ENCODE data around the gene COL6A3. TPM values are rescaled to one million over a fixed set of nuclear protein-coding genes. Genes with fewer than 3 reads are reported as not detected.

COL6A3 gene
- total RNA-seq, 1 experiment from 2014 or later, result 0.81 TPM

DNA sequence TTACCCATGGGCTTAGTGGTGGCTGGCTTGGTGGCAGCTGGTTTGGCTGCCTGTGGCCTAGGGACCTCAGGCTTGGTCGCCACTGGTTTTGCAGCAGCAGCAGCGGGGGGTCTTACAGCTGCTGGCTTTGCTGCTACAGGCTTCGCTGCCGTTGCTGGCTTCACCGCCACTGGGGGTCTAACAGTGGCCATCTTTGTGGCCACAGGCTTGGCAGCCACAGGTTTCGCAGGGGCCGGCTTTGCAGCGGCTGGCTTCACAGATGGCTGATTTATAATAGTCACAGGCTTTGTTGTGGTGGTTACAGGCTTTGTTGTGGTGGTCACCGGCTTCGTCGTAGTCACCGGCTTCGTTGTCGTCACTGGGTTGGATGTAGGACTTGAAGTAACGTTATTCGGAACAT, 77.8 kb downstream of the COL6A3 start:
- H3K4me2 ChIP-seq (ENCODE audit: insufficient read depth, insufficient read length, low read length), result no peak overlapping the region
- DNase-seq, result no peak

More for the DNA sequence above, 77.8 kb downstream of the COL6A3 start:
- Histone ChIP-seq H2BK12ac (ENCODE audit: insufficient read length, low read depth, low read length) (no peak overlapping the region), H4K8ac (replicated peaks; ENCODE audit: insufficient read length, low read depth, low read length) (no peak overlapping the region), H4K20me1 (ENCODE audit: control insufficient read depth, insufficient read depth, insufficient read length) (no peaks in the 10 kb centered on the region), H2BK20ac (ENCODE audit: low read depth, low read length, poor library complexity, severe bottlenecking) (no peak overlapping the region), H3K27ac (ENCODE audit: insufficient read length, low read depth, low read length) (no peak overlapping the region), H3K23ac (ENCODE audit: insufficient read length, low read depth, low read length) (no peak overlapping the region), H3K18ac (ENCODE audit: insufficient read length, low read depth, low read length) (no peak overlapping the region), H3K14ac (ENCODE audit: insufficient read depth, low read length) (no peak overlapping the region), H2BK15ac (ENCODE audit: low read depth, low read length) (no peak overlapping the region), H3K79me2 (ENCODE audit: insufficient read depth, low read length) (no peaks in the 10 kb centered on the region), H2AFZ (ENCODE audit: low read length) (no peak overlapping the region), H2AK5ac (ENCODE audit: insufficient read length, low read length) (no peak overlapping the region), H3K79me1 (ENCODE audit: insufficient read depth, low read depth, low read length, poor library complexity, severe bottlenecking) (no peaks in the 10 kb centered on the region), H3K9me3 (ENCODE audit: control insufficient read depth, low read depth, low read length) (no peaks in the 10 kb centered on the region), H4K5ac (ENCODE audit: insufficient read length, low read depth, low read length) (no peak overlapping the region), H3K56ac (ENCODE audit: insufficient read length, low read depth, low read length) (no peak overlapping the region), H3K27me3 (ENCODE audit: insufficient read depth, low read length) (no peaks in the 10 kb centered on the region; the same call in 1 of the 2 replicates), H2BK5ac (ENCODE audit: insufficient read length, low read length) (no peak overlapping the region), H3K4me1 (ENCODE audit: insufficient read depth, low read length) (no peaks in the 10 kb centered on the region), H3K4ac (ENCODE audit: low read depth, low read length) (no peak overlapping the region), H3K23me2 (ENCODE audit: insufficient read length, low read depth, low read length, poor library complexity, severe bottlenecking) (no peaks in the 10 kb centered on the region), H4K91ac (ENCODE audit: insufficient read length, low read depth, low read length) (no peak overlapping the region), H2BK120ac (ENCODE audit: low read depth, low read length, poor library complexity, severe bottlenecking) (no peak overlapping the region), H3T11ph (ENCODE audit: low read length) (no peak overlapping the region), H3K9ac (ENCODE audit: extremely low read depth, insufficient read length, low read length) (no peak overlapping the region)
- Mint-ChIP-seq H3K4me3 (no peak overlapping the region), H3K4me1 (peaks cover 7 to 10% of the 10 kb centered on the region in 2 experiments), H3K27ac (no peak overlapping the region; a peak in 1 of 7 replicates), H3K36me3 (ENCODE audit: insufficient read depth in 1 of 3, low read depth in 3 of 3) (no peaks in the 10 kb centered on the region; a peak in 1 of 7 replicates), H3K9me3 (no peaks in the 10 kb centered on the region), H3K27me3 (ENCODE audit: low read depth) (no peaks in the 10 kb centered on the region; the same call in 1 of the 2 replicates)
- TF ChIP-seq CTCF (conservative IDR thresholded peaks at IDR 0.05), result no peak
- no CpG with 5 or more reads among the region's 16 CpGs for WGBS (ENCODE audit: extremely low coverage, insufficient read length, low lambda C conversion rate)

All from H9 (cell line).